H9 (cell line): Measurements from ENCODE around the gene NEGR1. TPM values are rescaled to one million over a fixed set of nuclear protein-coding genes. Genes with fewer than 3 reads are reported as not detected.

Experiments used
- DNase-seq: peaks from one replicate; pipeline ENCODE4 v3.0.0-alpha.2; 2017
- H2AFZ ChIP-seq: one replicate; pipeline ENCODE4 v1.6.1; 2013; ENCODE audit warnings: mild to moderate bottlenecking, low read length, control low read depth, moderate library complexity
- H2AK5ac ChIP-seq: 2 replicates; pipeline ENCODE4 v1.6.1; 2013; ENCODE audit warnings: low read length, control low read depth, mixed read lengths; ENCODE audit not compliant: insufficient read length
- H2BK120ac ChIP-seq: one replicate; pipeline ENCODE4 v1.6.1; 2013; ENCODE audit warnings: low read depth, mild to moderate bottlenecking, low read length, control low read depth, inconsistent platforms; ENCODE audit not compliant: poor library complexity, severe bottlenecking
- H2BK12ac ChIP-seq: 2 replicates; pipeline ENCODE4 v1.6.1; 2013; ENCODE audit warnings: low read length, control low read depth, mixed read lengths, low read depth; ENCODE audit not compliant: insufficient read length
- H2BK15ac ChIP-seq: 2 replicates; pipeline ENCODE4 v1.6.1; 2013; ENCODE audit warnings: low read depth, low read length, control low read depth
- H2BK20ac ChIP-seq: one replicate; pipeline ENCODE4 v1.6.1; 2013; ENCODE audit warnings: low read depth, mild to moderate bottlenecking, low read length, control low read depth, inconsistent platforms; ENCODE audit not compliant: poor library complexity, severe bottlenecking
- H2BK5ac ChIP-seq: 2 replicates; pipeline ENCODE4 v1.6.1; 2013; ENCODE audit warnings: low read length, control low read depth, mixed read lengths; ENCODE audit not compliant: insufficient read length
- H3K14ac ChIP-seq: 2 replicates; pipeline ENCODE4 v1.6.1; 2013; ENCODE audit warnings: low read length, control low read depth; ENCODE audit not compliant: insufficient read depth
- H3K18ac ChIP-seq: 2 replicates; pipeline ENCODE4 v1.6.1; 2013; ENCODE audit warnings: low read depth, mild to moderate bottlenecking, mixed read lengths, low read length, control low read depth; ENCODE audit not compliant: insufficient read length
- H3K23ac ChIP-seq: 2 replicates; pipeline ENCODE4 v1.6.1; 2013; ENCODE audit warnings: low read length, control low read depth, mixed read lengths, low read depth; ENCODE audit not compliant: insufficient read length
- H3K23me2 ChIP-seq: 2 replicates; pipeline ENCODE4 v1.6.1; 2013; ENCODE audit warnings: low read depth, mild to moderate bottlenecking, mixed read lengths, low read length, control low read depth; ENCODE audit not compliant: insufficient read length, poor library complexity, severe bottlenecking
- H3K27ac ChIP-seq: 2 replicates; pipeline ENCODE4 v1.5.1; 2013; ENCODE audit warnings: low read length, control low read depth, mixed read lengths, low read depth; ENCODE audit not compliant: insufficient read length
- H3K27me3 ChIP-seq: 2 replicates; pipeline ENCODE4 v1.6.1; 2013; ENCODE audit warnings: low read length, control low read depth, inconsistent platforms; ENCODE audit not compliant: insufficient read depth
- H3K4ac ChIP-seq: 2 replicates; pipeline ENCODE4 v1.6.1; 2013; ENCODE audit warnings: low read depth, mild to moderate bottlenecking, control low read depth, inconsistent platforms, low read length, moderate library complexity
- H3K4me1 ChIP-seq: 2 replicates; pipeline ENCODE4 v1.6.1; 2013; ENCODE audit warnings: low read length, control low read depth, inconsistent platforms; ENCODE audit not compliant: insufficient read depth
- H3K4me2 ChIP-seq: 2 replicates; pipeline ENCODE4 v1.6.1; 2013; ENCODE audit warnings: low read length, control low read depth, mixed read lengths; ENCODE audit not compliant: insufficient read length, insufficient read depth
- H3K56ac ChIP-seq: 2 replicates; pipeline ENCODE4 v1.6.1; 2013; ENCODE audit warnings: low read depth, mild to moderate bottlenecking, mixed read lengths, low read length, control low read depth; ENCODE audit not compliant: insufficient read length
- H3K79me1 ChIP-seq: 2 replicates; pipeline ENCODE4 v1.6.1; 2013; ENCODE audit warnings: low read depth, mild to moderate bottlenecking, moderate library complexity, low read length, control low read depth, inconsistent platforms; ENCODE audit not compliant: insufficient read depth, poor library complexity, severe bottlenecking
- H3K79me2 ChIP-seq: 2 replicates; pipeline ENCODE4 v1.6.1; 2013; ENCODE audit warnings: low read length, control low read depth, inconsistent platforms; ENCODE audit not compliant: insufficient read depth
- H3K9ac ChIP-seq: 2 replicates; pipeline ENCODE4 v1.6.1; 2013; ENCODE audit warnings: low read length, control low read depth, mixed read lengths; ENCODE audit not compliant: insufficient read length; ENCODE audit errors: extremely low read depth
- H3K9me3 ChIP-seq: one replicate; pipeline ENCODE4 v1.6.1; 2013; ENCODE audit warnings: low read depth, low read length, inconsistent platforms; ENCODE audit not compliant: control insufficient read depth
- H3T11ph ChIP-seq: one replicate; pipeline ENCODE4 v1.6.1; 2013; ENCODE audit warnings: mild to moderate bottlenecking, low read length, control low read depth, inconsistent platforms
- H4K20me1 ChIP-seq: one replicate; pipeline ENCODE4 v1.6.1; 2013; ENCODE audit not compliant: control insufficient read depth, insufficient read length, insufficient read depth
- H4K5ac ChIP-seq: 2 replicates; pipeline ENCODE4 v1.6.1; 2013; ENCODE audit warnings: low read depth, mild to moderate bottlenecking, mixed read lengths, low read length, control low read depth; ENCODE audit not compliant: insufficient read length
- H4K8ac ChIP-seq: replicated peaks from 2 replicates; pipeline ENCODE4 v1.6.1; 2013; ENCODE audit warnings: low read length, control low read depth, mixed read lengths, low read depth; ENCODE audit not compliant: insufficient read length
- H4K91ac ChIP-seq: 2 replicates; pipeline ENCODE4 v1.6.1; 2013; ENCODE audit warnings: low read depth, mild to moderate bottlenecking, moderate library complexity, mixed read lengths, low read length, control low read depth; ENCODE audit not compliant: insufficient read length
- H3K27ac Mint-ChIP-seq, 3 experiments: 2 replicates in 2 of 3; 3 replicates in 1 of 3; pipeline ENCODE4 v1.8.0; 2020 to 2021; ENCODE audit warnings: mixed read lengths in 3 of 3, mild to moderate bottlenecking in 1 of 3, moderate library complexity in 1 of 3
- H3K27me3 Mint-ChIP-seq: 2 replicates; pipeline ENCODE4 v1.8.0; 2021; ENCODE audit warnings: low read depth, mild to moderate bottlenecking, moderate library complexity, mixed read lengths
- H3K36me3 Mint-ChIP-seq, 3 experiments: 2 replicates in 2 of 3; 3 replicates in 1 of 3; pipeline ENCODE4 v1.8.0; 2020 to 2021; ENCODE audit warnings: low read depth in 3 of 3, mixed read lengths in 3 of 3; ENCODE audit not compliant: insufficient read depth in 1 of 3
- H3K4me1 Mint-ChIP-seq, 2 experiments: 2 replicates each; pipeline ENCODE4 v1.8.0; 2020; ENCODE audit warnings: mixed read lengths in 2 of 2
- H3K4me3 Mint-ChIP-seq, 2 experiments: 2 replicates in 1 of 2; 3 replicates in 1 of 2; pipeline ENCODE4 v1.8.0; 2020 to 2021; ENCODE audit warnings: mild to moderate bottlenecking in 2 of 2, mixed read lengths in 2 of 2, moderate library complexity in 1 of 2
- H3K9me3 Mint-ChIP-seq, 2 experiments: 2 replicates in 1 of 2; 3 replicates in 1 of 2; pipeline ENCODE4 v1.8.0; 2020; ENCODE audit warnings: mild to moderate bottlenecking in 2 of 2, mixed read lengths in 2 of 2, moderate library complexity in 1 of 2
- CTCF ChIP-seq: fragments of 200-600 bp; sonication (generic); conservative IDR thresholded peaks from 3 replicates; pipeline ENCODE4 v1.8.0; 2021; ENCODE audit warnings: antibody characterized with exemption, mild to moderate bottlenecking
- total RNA-seq: library from RNA; stranded (reverse); gene quantifications from 2 replicates; pipeline ENCODE4 v1.2.1, GENCODE V29; 2021

NEGR1 gene
- total RNA-seq, 1 experiment from 2014 or later: 0.13 TPM

GRCh38 chr1:71666609-71667008 lies 615.7 kb downstream of the NEGR1 start:
- Histone ChIP-seq H3K79me1 (no peaks in the 10 kb centered on the region), H3K23ac (no peak overlapping the region), H3K4me2 (no peak overlapping the region), H3K27me3 (no peaks in the 10 kb centered on the region), H2BK15ac (no peak overlapping the region), H4K91ac (no peak overlapping the region), H3K4ac (no peak overlapping the region), H3K23me2 (no peaks in the 10 kb centered on the region), H4K8ac (no peak overlapping the region), H3K56ac (no peak overlapping the region), H3K27ac (no peak overlapping the region), H4K5ac (no peak overlapping the region), H3K79me2 (no peaks in the 10 kb centered on the region), H4K20me1 (no peaks in the 10 kb centered on the region), H3K9ac (no peak overlapping the region), H2BK120ac (no peak overlapping the region), H3K4me1 (no peaks in the 10 kb centered on the region), H3T11ph (no peak overlapping the region), H2BK5ac (no peak overlapping the region), H2AFZ (no peak overlapping the region), H3K18ac (no peak overlapping the region), H2BK12ac (no peak overlapping the region), H2BK20ac (no peak overlapping the region), H2AK5ac (no peak overlapping the region), H3K14ac (no peak overlapping the region), H3K9me3 (no peaks in the 10 kb centered on the region)
- no peak for TF ChIP-seq CTCF
- no peak for DNase-seq
- no peak overlapping the region for H3K27ac Mint-ChIP-seq
- H3K9me3 Mint-ChIP-seq: no peaks in the 10 kb centered on the region
- peaks cover 0 to 4% of the 10 kb centered on the region in 2 experiments; a peak in 1 of 4 replicates for H3K4me1 Mint-ChIP-seq
- no peaks in the 10 kb centered on the region for H3K27me3 Mint-ChIP-seq
- H3K4me3 Mint-ChIP-seq: no peak overlapping the region
- no peaks in the 10 kb centered on the region for H3K36me3 Mint-ChIP-seq
